Activated effector memory CD4-positive, alpha-beta T cell treated with anti-CD3 and anti-CD28 coated beads, Interleukin-2, amount 50 U/mL, for 16 hours (primary cell): ENCODE measurements around the gene ATE1.
"Not testable (repeated sequence)": the region's sequence is repeated elsewhere in the genome, so short reads cannot be mapped to it uniquely, and the experiment has no call there.

Source experiments
- DNase-seq: peaks from one replicate; pipeline ENCODE4 v3.0.0-alpha.2; 2020

ATE1 gene

DNA sequence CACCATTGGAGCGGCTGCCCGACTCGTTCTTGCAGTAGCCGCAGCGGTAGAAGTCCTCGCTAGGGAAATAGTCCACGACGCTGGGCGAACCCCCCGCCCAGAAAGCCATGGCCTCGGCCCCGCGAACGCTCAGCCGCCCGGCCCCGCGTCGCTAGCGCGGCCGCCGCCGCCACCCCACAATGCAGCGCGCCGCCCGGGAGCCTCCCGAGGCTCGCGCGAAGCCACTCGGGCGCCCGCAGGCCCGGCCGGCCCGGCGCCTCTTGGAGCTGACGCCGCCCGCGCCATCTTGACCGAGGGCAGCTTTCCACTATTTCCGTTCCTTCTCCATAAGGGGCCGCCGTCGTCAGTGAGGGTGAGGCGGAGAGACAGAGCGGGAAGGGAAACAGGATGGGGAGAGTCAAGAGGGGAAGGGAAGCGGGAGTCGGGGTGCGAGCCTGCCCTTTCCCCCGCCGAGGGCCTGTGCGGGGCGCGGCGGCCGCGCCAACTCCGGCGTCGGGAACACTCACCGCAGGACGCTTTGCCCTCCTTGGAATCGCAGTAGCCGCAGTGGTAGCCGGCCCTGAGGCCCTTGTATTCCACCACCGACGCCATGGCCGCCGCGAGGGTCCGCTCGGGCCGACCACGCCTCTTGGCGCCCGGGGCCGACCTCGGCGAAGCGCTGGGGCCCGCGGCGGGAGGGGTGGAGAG, at the start of gene ATE1:
ATE1 (minus strand) TSS at position 191 of the 687 bp plus-strand sequence; CDS start at position 109, 82 bp downstream.
- peak; percentile 94 for DNase-seq

DNA sequence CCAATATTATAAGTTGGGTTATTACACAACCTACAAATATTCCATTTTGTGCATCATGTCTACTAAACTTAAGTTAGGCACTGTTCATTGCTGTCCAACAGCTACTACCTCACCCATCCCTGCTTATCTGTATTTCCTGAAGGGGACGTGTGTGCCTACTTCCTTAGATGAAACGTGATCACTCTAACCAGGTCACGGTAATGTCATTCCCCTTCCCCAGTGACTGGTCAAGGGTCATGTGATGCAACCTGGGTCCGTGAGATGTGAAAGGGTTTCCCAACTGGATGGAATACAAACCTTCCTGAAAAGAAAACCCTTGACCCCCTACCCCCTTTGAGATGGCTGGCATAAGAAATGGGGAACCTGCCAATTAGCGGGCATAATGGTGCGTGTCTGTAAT, 48.8 kb upstream of the ATE1 start:
- DNase-seq: no peak

DNA sequence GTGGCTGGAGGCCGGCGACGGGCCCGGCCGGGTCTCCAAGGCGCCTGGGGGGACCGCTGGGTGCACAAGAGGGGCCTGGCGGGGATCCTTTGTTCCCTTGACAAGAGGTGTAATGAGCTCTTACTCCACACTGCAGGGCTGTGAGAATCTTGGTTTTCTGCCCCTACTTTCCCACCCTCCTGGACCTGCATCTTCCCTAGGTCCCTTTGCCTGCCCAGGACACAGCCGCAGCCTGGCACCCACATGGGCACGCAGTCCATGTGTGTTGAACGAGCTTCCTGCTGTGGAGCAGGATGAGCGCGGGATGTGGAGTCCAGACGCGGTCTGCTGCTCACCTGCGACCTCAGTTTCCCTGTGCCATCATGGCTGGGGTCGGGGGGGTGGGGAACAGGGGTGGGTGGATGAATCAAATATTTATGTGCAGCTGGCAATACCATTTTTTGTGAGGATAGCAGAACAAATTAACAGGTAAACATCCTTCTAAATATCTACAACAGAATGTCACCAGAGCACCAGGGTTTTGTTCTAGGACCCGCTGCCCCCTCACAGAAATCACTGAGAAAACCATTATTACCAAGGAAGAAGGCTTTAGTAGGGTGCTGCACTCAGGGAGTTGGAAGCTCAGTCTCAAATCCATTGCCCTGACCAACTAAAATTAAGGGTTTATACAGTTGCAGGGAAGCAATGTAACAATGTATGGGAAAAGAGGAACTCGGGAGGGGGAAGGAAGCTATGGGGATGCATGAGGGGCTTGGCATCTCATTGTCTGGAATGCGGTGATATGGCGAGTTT, 47.7 kb upstream of the ATE1 start:
- DNase-seq: peak; percentile 64

DNA sequence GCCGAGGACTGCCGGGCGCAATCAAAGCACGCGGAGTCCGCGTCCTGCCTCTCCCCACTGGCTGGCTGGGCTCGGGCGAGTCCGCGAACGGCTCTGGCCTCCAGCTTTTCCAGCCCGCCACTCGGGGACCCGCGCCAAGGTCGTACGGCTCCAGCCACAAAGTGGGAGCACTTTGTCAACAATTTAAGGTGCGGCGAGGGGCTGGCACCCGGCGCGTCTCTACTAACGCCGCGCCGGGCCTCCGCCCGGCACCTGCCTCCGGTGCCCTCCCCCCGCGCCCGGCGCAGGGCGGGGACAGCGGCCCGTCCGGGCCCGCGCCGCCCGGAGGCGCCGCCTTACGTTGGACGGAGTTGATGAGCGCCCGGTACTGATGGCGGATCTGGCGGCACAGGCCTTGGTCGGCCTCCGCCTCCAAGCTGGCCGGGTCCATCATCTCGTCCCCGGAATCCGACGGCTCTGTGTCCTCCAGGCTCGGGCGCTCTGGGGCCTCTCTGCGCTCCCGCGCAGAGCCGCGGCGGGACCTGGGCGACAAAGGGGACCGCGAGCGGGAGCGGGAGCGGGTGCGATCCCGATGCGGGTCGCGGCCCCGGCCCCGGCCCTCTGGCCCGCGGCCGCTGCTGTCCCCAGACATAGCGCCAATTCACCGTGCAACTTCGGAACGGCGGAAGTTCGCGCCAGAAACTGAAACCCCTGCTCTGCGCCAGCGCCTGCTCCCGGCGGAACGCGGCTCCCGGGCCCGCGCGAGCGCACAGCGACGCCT, 46.9 kb upstream of the ATE1 start, which contains the start of gene NSMCE4A:
NSMCE4A (minus strand) TSS at position 683 of the 760 bp plus-strand sequence; CDS start at position 631, 52 bp downstream.
- peak; percentile 90 for DNase-seq

DNA sequence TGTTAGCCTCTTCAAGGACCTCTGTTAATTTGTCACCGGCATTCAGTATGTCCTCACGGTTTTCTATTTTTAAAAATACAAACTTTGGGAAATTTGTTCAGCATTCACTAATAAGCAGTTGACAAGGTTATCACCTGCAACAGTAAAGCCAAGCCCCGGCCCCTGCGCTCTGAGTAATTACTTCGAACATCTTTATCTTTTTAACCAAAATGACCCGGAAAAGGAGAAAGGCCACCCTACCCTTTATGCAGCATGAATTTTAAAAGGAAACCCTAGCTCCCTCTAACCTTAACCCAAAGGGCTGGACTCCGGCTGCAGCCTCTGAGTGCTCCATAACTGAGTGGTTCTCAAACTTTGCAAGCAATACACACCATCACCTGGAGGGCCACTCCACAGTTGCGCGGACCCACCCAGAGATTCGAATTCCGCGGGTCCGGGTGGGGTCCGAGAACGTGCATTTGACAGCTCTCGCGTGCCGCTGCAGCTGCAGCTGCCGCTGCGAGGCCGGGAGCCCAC, 46.2 kb upstream of the ATE1 start:
- no peak for DNase-seq

DNA sequence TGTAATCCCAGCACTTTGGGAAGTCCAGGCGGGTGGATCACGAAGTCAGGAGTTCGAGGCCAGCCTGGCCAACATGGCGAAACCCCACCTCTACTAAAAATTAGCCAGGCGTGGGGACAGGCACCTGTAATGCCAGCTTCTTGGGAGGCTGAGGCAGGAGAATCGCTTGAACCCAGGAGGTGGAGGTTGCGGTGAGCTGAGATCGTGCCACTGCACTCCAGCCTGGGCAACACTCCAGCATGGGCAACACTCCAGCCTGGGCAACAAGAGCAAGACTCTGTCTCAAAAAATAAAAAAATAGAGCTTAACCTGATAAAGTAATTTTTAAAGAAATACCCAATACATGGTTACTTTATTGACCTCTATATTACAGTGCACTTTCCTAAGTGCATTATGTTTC, 41.3 kb upstream of the ATE1 start:
- not testable (repeated sequence) for DNase-seq

DNA sequence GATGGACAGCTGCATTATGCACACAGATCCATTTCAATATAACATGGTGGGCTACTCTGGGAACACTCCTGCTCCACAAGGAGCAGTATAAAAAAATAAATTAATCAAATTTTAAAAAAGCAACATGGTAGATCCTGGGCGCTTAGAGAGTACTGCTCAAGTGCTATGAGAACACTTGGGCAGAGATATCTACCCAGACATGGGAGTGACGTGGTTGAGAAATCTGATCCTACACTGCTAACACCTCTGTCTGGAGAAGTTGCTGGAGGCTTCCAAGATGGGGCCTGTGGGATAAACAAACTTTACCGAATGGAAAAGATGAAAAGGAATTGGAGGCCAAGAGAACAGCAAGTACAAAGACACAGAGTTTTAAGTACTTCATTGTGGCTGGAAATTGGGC, 38.2 kb upstream of the ATE1 start:
- no peak for DNase-seq

DNA sequence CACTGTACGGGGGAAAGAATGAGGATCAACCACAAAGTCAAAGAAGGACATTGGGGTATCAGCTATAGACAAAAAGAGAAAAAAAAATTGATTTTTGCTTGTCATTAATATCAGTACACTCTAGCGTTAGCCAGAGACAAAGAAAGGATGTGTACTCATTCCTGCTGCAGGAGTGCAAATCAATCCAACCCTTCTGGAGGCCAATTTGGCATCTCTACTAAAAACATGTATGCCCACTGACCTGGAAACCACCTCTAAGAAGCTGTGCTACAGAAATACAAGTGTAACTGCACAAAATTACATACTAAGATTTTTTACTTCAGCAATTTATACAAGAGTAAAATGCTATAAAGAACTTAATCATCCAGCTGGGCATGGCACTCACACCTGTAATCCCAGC, 33.6 kb upstream of the ATE1 start:
- no peak for DNase-seq

DNA sequence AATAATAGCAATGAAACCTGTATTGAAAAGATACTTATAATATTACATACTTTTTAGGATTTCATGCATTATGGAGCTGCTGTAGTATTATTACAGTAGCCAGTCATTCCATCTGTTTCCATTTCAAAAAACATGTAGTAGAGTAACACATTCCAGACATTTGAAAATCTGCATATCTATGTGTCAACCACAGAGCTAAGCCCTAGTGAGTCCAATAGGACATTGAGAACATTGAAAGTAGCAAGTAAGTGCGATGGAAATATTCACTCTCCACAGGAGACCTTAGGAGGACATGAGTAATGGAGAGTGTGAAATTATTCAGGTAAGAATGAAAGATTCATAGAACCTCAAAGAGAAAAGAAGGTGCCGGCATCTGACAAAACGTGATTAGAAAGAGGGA, 31.8 kb upstream of the ATE1 start:
- no peak for DNase-seq

DNA sequence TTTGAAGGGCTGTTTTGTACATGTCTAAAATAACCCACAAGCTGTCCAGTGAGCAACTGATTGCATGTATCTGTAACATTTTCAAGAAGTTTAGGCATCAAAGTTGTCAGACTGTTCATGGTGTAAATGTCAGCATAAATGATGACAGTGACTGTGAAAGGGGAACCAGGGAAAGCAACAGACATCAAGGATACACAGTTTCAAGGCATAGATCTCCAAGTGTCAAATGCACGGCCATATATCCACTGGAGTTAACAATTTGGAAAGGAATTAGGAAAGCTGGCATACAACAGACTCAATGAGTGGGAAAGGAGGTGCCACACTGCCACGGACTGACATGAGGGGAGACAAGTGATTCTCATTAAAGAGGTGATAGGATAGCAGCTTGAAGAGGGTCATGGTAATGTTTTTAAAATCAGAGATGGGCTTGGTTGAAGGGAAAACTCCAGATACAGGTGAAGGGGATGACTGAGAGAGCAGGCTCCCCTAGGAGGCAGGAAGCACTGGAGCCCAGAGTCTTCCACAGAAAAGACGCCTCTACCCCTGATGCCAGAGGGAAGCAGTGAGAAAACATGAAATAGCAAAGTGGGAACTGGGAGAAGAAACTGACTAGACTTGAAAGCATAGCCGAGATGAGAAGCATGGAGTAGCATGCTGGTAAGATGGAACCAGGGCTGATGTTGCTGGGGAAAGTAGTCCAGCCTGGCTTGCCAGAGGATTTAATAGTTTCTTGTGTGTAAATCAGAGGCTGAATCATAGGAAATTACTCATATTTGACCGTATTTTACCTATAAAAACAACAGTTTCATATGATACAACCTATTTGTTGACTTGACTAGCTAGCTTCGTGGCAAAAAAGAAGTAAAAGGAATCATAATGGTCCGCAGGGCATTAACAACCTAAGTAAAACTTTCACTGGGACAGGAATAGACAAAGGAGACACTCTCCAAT, 28.6 kb upstream of the ATE1 start:
- DNase-seq: no peak

DNA sequence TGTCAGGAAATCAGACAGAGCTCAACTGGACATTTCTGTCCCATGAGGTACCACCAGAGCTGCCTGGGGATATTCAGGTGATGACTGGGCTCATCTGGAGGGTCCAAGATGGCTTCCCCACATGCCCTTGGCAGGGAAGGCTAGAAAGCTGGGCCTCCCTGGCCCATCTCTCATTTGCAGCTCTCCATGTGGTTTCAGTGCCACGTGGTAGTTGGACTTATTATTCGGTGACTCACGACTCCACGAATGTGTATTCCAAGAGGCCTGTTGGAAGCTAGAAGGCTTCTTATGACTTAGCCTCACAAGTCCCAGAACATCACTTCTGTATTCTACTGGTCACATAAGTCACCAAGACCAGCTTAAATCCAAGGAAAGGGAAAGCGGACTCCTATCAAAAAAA, 24.4 kb upstream of the ATE1 start:
- DNase-seq: no peak

DNA sequence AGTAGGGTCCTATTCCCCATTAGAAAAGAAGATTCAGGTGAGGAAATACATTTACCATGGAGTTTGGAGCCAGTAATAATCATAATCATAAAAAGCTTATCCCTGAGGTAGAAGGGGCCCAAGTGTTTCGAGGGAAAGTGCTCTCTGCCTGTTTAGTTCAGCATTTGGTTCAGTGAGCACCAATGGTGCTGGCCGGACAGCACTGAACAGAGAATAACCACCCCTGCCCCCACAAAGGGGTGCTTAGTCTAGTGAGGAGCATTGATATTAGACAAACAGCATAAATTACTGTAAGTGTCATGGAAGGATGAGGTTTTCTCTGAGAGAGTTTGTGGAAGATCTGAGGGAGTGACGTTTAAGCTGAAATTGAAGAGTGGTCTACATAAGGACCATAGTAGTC, 21.6 kb upstream of the ATE1 start:
- DNase-seq: no peak

DNA sequence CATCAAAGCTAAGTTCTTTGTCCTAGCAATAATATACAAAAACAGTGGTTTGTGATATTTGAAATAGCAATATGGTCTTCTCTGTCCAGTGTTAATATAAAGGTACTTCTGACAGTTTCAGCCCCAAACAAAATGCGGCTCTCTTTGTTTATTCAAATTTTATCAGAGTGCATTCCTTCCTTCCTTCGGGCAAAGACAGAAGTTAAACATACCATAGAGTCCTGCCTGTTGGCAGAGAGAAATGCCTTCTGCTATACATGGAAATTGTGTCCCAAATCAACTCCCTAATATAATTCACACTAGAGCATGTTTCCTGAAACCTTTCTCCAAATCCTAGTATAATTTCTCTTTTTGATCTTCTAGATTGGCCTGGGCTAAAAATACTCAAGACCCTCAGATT, 21.2 kb upstream of the ATE1 start:
- DNase-seq: no peak

DNA sequence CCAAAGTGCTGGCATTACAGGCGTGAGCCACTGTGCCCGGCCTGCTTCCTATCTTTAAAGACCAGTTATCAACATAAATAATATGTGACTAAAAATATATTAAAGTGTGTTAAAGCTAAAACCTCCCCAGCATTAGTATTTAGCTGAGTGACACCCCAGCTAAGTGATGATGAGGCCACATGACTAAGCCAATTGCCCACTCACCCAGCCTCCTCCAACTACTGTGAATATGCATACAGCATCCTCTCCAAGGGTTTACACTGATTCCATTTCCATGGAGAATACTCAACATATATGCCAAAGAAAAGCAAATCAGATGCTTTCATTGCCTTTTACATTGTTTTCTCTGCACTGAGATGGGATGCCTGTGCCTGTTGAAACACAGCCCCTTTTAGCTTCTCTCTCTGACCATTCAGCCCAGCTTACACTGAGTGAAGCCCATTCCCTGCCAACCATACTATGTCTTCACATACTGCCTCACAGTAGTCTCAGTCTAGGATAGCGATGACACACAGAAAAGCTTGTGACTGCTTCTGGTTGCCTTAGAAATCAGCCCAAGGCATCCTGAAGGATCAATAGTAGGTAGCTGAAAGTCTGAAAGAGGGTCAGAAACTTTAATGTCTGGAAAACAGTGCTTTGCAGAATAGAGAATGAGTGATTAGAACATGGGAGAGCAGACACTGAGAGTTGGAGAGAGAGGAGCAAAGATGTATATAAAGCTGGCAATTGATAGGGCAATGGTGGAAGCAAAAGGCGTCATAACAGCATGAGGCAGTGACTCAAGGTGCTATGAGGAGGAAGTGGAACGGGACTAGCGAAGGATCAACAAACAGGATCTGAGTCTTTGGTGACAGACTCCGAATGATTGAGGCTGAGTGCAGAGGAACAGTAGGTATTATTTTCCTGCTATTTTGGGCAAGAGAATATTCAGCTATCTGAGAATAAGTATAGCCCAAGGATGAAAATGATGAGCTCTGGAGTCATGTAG, 19.8 kb upstream of the ATE1 start:
- DNase-seq: no peak

DNA sequence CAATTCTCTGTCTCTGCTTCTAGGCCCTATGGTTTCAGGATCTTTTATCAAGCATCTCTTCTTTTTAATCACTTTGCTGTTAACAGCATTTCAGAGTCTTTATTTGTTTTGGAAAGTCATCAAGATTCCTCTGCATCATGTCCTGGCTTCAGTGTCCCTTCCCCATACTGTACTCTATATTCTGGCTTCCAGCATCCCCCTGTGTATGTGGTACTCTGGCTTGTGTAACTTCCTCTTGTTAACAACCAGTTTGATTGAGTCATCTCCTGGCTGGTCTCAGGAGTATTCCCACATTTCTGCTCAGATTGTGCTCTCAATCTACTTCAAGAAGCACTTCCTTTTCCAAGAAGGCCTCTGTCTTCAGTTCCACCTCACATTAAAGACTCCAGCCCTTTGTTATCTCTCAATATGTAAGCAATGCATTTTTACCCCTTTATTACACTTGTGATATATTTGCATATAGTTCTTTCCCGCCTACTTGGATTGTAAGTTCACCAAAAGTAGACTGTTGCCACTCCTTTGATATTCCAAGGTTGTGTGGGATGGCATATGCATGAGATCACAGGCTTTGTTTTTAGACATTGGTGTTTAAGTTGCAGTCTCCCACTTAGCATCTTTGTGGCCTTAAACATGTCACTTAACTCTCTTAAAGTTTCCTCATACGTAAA, 15.1 kb upstream of the ATE1 start:
- no peak for DNase-seq

DNA sequence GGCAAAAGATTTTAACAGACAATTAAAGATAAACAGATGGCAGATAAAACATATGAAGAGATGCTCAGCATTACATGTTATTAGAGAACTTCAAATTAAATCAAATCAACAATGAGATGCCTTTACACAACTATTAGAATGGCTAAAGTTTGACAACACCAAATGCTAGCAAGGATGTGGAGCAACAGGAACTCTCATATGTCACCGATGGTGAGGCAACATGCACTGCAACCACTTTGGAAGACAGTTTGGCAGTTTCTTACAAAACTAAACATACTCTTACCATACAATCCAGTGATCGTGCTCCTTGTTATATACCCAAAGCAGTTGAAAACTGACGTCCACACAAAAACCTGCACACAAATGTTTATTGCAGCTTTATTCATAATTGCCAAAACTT, 13.7 kb upstream of the ATE1 start:
- DNase-seq: no peak

DNA sequence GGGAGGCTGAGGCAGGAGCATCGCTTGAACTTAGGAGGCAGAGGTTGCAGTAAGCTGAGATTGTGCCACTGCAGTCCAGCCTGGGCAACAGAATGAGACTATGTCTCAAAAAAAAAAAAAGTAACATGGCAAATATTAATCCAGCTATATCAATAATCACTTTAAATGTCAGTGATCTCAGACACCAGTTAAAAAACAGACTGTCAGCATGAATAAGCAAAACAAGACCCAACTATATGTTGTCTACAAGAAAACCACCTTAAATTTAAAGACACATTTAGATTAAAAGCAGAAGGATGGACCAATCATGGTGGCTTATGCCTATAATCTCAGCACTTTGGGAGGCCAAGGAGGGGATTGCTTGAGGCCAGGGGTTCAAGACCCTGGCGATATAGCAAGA, 8.5 kb upstream of the ATE1 start:
- DNase-seq: no peak

DNA sequence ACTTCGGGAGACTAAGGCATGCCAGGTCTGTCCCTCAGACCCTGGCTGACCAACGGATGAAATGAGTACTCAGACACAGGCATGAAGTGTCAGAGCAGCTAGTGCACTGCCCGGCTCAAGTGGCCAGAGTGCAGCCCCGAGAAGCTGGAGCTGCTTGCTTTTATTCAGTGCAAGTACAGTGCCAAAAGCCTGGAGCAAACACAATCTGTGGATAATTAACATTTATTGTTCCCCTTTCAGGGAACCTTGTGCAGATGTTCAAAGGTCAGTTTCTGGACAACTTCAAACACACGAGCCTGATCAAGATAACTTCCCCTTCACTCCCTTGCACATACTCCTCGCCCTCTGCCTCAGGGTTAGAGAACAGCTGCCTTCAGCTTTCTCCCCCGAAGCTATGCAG, 7.9 kb upstream of the ATE1 start:
- DNase-seq: no peak

DNA sequence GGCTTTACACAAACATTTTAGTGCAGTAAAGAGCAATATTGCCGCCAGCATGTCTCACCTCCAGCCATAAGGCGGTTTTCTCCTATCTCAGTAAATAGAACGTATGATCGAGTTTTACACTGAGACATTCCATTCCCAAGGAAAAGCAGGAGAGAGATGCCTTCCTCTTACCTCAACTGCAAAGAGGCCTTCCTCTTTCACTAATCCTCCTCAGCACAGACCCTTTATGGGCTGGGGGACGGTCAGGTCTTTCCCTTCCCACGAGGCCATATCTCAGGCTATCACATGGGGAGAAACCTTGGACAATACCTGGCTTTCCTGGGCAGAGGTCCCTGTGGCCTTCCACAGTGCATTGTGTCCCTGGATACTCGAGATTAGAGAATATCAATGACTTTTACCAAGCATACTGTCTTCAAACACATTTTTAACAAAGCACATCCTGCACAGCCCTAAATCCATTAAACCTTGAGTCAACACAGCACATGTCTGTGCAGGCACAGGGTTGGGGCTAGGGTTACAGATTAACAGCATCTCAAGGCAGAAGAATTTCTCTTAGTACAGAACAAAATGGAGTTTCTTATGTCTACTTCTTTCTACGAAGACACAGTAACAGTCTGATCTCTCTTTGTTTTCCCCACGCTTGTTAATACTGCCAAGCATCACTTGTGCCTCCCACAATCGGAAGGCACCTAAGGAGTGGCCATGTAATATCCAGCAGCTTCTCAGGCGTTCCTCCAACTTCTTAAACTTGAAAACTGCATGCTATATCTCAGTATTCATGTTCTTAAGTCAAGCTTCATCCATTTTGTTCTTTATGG, 2.6 kb upstream of the ATE1 start:
- DNase-seq: not testable (repeated sequence)
